ENCODE data around the gene FAM47A. TPM values are rescaled to one million over a fixed set of nuclear protein-coding genes. Genes with fewer than 3 reads are reported as not detected.

The FAM47A gene
- total RNA-seq = not detected

GRCh38 chrX:34132028-34132427 lies at the start of gene FAM47A:
Gene FAM47A (minus strand): TSS chrX:34132314. CDS start chrX:34132278, 36 bp downstream.

Data from metanephros (tissue), 1 donor.